Mesenteric fat pad (tissue), 1 donor: ENCODE measurements around the gene TMEM98. TPM values are rescaled to one million over a fixed set of nuclear protein-coding genes. Genes with fewer than 3 reads are reported as not detected.
"Not testable (repeated sequence)": the region's sequence is repeated elsewhere in the genome, so short reads cannot be mapped to it uniquely, and the experiment has no call there.

Source experiments
- DNase-seq: peaks from one replicate; pipeline ENCODE4 v3.0.0-alpha.2; 2020; ENCODE audit warnings: low spot score
- total RNA-seq: library from RNA; stranded (reverse); fragmentation: NEBNext Ultra II Directional; extraction: Animal tissue kit (Norgen Biotek cat#: 25700); gene quantifications from one replicate; pipeline ENCODE4 v1.2.1, GENCODE V29; 2021
- donor health status: DM: yes; HTN: yes; CAD: no.

Gene TMEM98
- total RNA-seq, 1 donor from 2014 or later = 19.2 TPM

DNA sequence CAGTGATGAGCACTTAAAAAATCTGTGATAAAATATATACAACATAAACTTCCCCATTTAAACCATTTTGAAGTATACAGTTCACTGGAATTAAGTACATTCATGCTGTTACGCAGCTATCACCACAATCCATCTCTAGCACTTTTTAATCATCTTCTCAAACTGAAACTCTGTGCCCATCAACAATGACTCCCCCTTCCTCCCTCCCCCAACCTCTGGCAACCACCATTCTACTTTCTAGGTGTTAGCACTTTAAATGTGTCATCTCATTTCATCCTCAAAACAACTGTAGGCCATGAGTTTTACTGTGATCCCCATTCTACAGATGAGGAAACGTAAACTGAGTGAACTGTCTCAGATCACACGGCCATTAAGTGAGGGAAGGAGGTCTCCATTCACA lies 13.8 kb upstream of the TMEM98 start:
- no peak for DNase-seq

DNA sequence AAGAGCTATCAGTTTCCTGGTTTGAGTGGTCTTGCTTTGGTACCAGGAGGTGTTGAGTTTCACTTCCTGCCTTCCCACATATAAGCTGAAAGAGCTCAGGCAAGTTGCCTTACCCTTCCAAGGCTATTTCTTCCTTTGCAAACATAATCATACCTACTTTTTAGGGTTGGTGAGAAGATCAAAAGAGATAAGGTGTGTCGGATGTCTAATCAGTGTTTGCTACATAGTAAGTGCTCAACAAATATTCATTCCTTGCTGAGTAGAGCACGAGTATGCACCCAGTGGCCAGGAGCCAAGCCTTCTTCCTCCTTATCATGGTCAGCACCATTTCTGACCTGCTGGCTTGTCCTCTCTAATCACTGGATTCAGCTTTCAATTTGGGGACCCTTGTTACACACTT lies 12.7 kb upstream of the TMEM98 start:
- no peak for DNase-seq

DNA sequence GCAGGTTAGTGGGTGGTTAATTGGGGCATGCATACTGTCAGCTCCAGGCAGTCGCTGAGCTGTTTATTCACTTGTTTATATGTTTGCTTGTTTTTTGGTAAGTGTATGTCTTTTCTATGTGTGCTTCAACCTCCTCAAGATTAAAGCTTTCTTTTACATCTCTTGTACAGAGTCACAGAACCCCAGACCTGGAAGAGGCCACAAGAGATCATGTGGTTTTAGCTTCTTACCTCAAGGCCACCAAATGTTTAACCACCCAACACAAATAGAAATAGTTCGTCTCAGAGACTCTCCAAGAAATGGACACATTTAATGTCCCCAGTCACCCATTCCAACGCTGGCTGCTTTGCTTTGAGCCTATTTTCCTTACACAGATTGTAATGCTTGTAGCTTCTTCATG lies 11.8 kb upstream of the TMEM98 start:
- DNase-seq = no peak

DNA sequence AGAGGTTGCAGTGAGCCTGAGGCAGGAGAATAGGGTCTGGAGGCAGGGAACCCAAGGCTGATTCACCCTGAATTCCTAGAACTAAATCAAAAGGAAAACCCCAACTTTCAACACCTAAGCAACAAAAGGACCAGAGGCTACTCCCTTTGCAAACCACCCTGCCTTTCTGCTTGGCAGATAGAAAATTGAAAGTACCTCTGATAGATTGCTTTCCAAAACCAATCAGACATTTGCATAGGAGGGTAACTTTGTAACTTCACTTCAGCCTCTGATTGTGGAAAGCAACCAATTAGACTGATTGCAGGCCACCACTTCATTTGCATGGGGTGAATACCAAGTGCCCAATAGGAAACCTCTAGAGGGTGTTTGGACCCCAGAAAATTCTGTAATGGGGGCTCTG lies 10.9 kb upstream of the TMEM98 start:
- no peak for DNase-seq

DNA sequence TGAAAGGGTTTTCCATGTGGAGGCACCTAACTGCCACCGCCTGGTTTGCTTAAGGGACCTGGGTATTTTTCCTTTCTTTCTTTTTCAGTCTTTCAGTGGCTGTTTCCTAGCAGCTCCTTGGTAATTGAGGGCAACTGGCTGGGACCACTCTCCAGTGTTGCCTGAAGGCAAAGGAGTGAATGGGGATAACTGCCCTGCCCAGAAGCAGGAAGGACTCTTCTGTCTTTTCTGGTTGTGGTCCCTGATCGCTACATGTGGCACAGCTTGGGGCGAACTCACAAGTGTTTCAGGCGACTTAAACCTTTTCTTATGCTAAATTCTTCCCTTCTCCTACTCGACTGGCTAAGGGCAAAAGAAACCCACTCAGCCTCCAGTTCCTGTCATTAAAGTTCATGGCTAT lies 10.1 kb upstream of the TMEM98 start:
- no peak for DNase-seq

DNA sequence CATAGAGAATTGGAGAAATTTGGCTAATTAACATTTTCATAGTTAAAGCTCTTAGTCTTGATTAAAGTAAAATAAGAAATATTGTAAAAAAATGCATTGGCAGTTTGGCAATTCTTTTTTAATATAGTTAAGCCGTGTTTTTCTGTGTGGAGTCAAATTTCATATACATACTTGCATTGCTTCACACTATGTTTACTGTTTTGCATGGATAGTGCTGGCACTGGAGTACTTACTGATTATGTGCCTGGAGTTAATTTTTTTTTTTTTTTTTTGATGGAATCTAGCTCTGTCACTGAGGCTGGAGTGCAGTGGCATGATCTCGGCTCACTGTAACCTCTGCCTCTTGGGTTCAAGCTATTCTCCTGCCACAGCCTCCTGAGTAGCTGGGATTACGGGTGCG lies 8.1 kb upstream of the TMEM98 start:
- not testable (repeated sequence) for DNase-seq

DNA sequence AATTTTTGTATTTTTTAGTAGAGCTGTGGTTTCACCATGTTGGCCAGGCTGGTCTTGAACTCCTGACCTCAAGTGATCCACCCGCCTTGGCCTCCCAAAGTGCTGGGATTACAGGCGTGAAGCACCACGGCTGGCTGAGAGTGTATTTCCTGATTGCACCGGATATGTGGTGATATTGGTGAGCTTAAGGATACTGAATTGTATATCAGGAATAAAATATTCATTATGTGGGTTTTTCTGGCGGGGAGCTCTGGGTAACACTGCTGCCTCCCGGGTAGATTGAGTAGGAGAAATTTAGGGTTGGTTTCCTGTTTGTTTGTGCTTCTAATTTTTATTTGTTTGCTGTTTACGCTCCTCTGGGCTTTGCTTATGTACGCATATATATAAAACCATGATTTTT lies 7.7 kb upstream of the TMEM98 start:
- DNase-seq = no peak

DNA sequence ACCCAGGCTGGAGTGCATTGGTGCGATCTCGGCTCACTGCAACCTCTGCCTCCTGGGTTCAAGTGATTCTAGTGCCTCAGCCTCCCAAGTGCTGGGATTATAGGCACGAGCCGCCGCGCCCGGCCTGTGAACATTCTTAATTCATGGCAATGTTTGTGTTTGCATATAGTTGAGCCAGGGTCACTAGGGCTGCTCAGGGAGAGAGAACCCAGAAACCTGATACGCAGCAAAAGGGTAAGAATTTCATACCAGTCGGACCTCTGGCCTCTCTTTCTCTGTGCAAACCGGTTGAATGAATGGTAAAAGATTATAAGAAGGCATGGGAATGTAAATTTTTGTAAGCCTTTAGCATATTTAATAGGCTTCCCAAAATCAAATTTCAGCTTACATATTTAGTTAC lies 6.9 kb upstream of the TMEM98 start:
- DNase-seq = no peak

DNA sequence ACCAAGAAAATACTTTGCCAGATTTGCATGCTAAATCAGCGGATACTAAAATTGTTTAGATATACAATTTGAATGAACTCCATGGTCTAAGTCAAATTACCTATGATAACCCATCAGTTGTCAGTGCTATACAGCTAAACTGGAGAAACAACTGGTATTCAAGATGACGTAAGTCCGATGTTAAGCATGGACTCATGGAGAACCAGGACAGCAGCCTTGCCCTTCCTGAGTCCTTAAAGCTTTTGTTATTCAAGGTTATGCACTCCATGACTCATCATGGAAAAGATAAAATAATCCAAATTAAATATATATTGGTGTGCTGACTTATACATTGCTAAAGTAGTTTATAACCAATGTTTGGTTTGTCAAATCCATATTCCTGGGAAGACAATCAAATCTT lies 4.0 kb upstream of the TMEM98 start:
- not testable (repeated sequence) for DNase-seq

DNA sequence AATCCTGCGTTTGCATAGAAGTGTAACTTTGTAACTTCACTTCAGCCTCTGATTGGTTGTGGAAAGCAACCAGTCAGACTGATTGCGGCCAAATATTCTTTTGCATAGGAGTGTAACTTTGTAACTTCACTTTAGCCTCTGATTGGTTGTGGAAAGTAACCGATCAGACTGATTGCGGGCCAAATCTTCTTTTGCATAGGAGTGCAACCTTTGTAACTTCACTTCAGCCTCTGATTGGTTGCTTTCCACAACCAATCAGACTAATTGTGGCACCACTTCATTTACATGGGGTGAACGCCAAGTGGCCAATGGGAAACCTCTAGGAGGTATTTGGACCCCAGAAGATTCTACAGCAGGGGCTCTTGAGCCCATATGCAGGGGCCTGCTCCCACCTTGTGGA lies 1.8 kb upstream of the TMEM98 start:
- no peak for DNase-seq

DNA sequence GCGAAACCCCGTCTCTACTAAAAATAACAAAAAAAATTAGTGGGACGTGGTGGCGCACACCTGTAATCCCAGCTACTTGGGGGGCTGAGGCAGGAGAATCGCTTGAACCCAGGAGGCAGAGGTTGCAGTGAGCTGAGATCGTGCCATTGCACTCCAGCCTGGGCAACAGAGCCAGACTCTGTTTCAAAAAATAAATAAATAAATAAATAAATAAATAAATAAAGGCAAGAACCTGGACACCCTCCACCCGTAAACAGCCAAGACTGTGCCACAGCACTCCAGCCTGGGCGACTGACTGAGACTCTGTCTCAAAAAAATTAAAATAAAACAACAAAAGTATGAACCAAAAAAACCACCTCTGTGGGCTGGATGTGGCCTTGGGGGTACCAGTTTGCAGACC lies 1.2 kb upstream of the TMEM98 start:
- peak; percentile 18 for DNase-seq

DNA sequence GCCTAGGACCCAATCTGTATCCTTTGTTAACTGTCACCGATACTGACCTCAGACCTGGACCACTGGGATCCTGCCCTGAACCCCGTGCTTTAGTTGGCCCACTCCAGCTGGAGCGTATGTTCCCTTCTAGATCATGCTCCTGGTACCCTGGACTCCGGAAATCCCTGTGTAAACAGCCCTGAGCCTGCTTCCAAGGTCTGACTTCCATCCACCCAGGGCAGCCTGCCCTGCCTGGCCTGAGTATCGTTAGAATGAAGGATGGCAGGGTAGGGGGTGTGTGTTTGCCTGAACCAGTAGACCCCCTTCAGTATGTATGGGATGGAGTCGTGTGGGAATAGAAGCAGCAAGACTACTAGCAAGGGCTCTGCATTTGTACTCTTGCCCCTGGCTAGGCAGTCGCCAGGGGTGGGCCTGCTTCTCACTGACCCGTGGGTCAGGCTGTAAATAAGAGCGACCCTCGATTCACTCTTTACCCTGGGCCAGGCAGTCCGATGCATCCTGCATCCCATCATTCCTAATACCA lies 691 bp upstream of the TMEM98 start:
- peak; percentile 37 for DNase-seq

DNA sequence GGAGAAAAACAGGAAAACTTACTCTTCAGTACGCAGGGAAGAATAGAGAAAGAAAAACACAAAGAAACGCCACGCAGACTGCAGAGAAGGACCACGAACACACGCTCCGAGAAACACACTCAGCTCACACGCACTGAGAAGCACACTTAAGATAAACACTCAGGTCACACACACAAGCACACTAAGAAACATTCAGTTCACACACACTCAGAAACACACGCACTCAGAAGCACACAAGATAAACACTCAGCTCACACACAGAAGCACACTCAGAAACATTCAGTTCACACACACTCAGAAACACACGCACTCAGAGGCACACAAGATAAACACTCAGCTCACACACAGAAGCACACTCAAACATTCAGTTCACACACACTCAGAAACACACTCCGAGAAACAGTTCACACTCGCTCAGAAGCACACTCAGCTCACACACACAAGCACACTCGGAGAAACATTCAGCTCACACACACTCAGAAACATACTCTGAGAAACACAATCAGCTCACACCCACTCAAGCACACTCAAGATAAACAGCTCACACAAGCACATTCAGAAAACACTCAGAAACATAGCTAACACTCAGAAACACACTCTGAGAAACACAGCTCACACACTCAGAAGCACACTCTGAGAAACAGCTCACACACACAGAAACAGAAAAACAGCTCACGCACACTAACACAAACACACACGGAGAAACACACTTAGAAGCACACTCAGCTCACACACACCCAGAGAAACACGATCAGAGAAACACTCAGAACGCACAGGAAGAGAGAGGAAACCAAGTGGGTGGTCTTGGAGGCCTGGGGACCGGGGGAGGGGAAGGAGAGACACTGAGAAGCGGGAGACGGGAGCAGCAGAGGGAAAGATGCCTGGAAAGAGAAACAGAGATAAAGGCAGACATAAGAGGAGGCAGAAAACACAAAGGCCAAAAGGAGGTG lies 908 bp downstream of the TMEM98 start:
- DNase-seq = no peak

DNA sequence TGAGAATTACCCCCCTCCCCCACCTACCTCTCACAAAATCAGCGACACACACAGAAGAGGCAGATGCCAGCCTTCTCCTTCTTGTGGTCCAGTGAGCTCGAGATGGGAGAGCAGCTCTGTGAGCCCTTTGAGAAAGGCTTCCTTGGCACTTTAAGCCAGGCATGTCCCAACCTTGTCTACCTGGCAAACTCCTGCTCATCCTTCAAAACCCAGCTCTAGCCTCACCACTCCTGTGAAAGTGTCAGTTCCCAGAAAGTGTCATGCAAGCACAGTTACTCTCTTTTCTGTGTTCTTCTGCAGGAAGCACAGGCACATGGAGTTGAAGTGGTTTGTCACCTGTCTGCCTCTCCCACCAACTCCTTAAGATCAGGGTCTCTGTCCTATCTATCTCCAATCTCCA lies 1.6 kb downstream of the TMEM98 start:
- no peak for DNase-seq

DNA sequence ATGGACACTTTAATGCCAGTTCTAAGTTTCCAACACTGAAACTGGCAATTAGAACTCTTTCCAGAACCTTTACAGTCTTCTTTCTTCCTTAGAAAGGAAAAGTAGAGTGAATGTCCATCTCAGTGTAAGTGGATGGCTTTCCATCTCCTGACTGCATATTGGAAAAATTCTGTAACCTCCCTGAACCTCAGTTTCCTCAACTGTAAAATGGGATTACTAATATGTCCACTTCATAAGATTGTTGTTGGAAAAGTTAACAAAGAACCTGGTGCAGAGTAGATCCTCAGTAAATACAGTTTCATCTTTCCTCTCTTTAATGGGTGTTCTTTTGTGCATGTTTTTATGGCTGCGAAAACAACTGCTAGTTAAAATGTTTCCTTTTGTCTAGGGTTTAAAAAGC lies 2.6 kb downstream of the TMEM98 start:
- no peak for DNase-seq

DNA sequence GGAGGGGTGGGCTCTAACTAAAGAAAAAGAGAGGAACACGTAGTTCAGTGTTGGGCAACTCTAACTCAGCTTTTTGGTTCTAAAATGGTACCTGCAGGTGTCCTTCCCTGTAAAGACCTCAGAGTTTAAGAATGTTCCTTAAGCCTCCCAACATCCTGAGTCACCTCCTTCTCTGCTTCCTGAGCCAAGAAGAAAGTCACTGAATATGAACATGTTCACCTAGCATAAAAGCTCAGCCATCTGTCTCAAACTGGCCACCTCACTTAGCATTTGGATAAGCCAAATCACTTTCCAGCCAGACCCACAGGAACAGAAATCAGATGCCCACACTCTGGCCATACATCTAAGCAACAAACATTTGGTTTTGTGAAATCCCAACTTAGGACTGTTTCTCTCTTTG lies 3.7 kb downstream of the TMEM98 start:
- DNase-seq = no peak

DNA sequence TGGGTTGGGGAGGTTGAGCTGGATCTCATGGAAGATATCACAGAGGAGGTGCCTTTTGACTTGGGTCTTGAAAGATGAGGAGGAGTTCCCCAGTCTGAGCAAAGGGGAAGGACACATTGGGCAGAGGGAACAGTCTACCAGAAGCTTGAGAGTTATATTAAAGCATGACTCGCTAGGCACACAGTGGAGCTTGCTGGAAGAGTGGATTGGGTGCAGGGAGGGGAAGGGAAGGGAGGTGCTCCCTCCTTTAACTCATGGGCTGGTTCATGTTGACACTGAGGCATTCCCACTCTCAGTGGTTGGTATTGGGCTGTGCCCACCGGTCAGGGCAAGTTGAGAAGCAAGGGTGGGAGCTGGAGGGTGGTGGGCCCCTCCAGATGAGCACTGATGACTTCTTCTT lies 5.9 kb downstream of the TMEM98 start:
- no peak for DNase-seq

DNA sequence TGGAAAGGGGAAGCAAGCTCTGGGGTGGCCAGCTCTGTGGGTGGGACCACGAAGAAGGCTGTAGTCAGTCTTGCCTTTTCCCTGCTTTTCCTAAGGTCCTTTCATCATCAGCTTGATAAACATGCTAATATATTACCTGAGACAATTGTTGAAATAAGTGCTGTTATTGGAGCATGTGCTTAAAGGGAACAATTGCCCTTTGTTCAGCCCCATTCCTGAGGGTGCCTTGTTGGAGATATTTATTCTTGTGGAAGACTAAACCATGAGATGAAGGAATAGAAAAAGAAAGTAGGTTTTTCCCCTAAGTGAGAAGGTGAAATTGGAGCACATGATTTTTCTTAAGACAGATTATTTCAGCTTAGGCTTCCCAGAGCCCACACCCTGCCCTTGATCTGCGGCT lies 7.8 kb downstream of the TMEM98 start:
- DNase-seq = no peak

DNA sequence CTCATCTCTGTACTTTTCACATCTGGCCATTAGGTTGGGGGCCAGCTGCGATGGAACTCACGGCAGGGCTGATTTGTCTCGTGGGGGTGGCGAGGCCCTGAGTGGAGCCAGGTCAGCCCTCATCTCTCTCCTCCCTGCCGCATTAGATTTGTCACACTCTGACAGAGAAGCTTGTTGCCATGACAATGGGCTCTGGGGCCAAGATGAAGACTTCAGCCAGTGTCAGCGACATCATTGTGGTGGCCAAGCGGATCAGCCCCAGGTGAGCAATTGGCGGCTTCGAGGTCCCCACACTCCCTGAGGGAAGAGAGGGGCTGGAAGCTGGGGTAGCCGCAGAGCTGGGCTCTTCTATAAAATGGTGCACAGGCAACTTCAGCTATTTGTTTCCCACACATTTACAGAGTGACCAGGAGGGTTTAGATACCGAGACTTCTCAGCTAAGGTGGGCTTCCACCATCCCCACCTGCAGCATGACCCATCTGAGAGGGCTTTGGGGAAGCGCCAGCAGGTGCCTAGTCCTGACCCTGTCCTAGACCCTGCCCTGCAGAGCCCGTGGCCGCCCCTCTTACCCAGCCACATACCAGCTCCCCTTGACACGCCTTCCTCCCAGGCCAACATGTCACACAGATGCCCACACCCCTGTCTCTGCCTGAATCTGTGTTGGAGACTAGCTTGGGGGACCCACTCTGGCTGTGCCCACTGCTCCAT lies 8.4 kb downstream of the TMEM98 start:
- no peak for DNase-seq

DNA sequence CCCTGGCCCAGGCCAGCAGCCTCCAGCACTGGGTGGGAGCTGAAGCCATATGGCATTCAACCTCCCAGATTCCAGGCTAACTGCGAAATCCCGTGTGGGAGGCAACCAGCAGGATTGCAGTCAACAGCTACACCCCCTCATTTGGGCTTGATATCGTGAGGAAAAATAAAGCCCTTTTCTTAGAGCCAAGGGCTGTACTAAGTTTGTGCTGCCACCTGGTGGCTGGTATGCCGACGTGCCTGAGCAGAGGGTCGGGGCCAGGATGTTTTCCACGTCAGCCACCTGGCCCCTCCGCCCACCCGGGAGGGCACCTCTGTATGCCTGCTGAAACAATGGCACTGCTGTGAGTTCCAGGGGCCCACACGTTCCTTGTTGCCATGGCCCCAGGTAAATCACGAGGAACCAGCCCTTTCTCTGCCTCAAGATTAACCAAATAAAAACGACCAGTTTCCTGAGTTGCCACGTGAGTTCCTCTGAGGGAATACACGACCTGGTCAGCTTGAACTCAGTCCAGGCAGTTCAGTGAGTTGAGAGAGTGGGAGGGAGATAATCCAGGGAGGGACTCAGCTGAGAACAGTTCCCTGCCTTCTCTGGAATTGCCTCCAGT lies 9.0 kb downstream of the TMEM98 start:
- DNase-seq = no peak

DNA sequence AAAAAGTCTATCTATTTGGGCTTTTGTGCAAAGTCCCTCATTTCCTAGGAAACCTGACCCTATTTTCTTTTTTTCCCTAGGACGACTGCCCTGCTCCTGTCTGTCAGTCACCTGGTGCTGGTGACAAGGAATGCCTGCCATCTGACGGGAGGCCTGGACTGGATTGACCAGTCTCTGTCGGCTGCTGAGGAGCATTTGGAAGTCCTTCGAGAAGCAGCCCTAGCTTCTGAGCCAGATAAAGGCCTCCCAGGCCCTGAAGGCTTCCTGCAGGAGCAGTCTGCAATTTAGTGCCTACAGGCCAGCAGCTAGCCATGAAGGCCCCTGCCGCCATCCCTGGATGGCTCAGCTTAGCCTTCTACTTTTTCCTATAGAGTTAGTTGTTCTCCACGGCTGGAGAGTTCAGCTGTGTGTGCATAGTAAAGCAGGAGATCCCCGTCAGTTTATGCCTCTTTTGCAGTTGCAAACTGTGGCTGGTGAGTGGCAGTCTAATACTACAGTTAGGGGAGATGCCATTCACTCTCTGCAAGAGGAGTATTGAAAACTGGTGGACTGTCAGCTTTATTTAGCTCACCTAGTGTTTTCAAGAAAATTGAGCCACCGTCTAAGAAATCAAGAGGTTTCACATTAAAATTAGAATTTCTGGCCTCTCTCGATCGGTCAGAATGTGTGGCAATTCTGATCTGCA lies 12.9 kb downstream of the TMEM98 start:
- DNase-seq = no peak
